ENCODE measurements around the gene CDC7. TPM values are rescaled to one million over a fixed set of nuclear protein-coding genes. Genes with fewer than 3 reads are reported as not detected.

CDC7 gene
- total and polyA plus RNA-seq, 2 experiments from 2014 or later, result 26.6 to 44.0 TPM

- H3K36me3 Mint-ChIP-seq (ENCODE audit: low read depth), result peaks cover 34% of the 10 kb centered on the region
- H3K27ac Mint-ChIP-seq, result no peak overlapping the region
- H3K27me3 Mint-ChIP-seq (ENCODE audit: insufficient read depth, low read depth, poor library complexity), result peaks cover 2% of the 10 kb centered on the region
- H3K4me1 ChIP-seq (ENCODE audit: insufficient read depth), result peaks cover 25% of the 10 kb centered on the region
- no peak for TF ChIP-seq ZNF331 (CRISPR knock-in tag; IDR thresholded peaks at IDR 0.05; ENCODE audit: low read depth)
- no peak for TF ChIP-seq ZNF462 (CRISPR knock-in tag; IDR thresholded peaks at IDR 0.05)
- no peak for TF ChIP-seq CREB1 (CRISPR knock-in tag; IDR thresholded peaks at IDR 0.05; ENCODE audit: low read depth)
- TF ChIP-seq EZH2phosphoT487 (IDR thresholded peaks at IDR 0.05; ENCODE audit: unreplicated experiment), result no peak
- no peak for TF ChIP-seq JUNB (IDR thresholded peaks at IDR 0.05; ENCODE audit: unreplicated experiment)
- TF ChIP-seq REST (IDR thresholded peaks at IDR 0.05; ENCODE audit: unreplicated experiment), result no peak
- no peak for ATAC-seq
- no peak overlapping the region for H3K27ac ChIP-seq (ENCODE audit: low read depth)
- H3K9me2 ChIP-seq (ENCODE audit: insufficient read depth), result no peaks in the 10 kb centered on the region
- peaks cover 73% of the 10 kb centered on the region for H3K79me2 ChIP-seq (replicated peaks; ENCODE audit: insufficient read depth)
- no peak overlapping the region for H2AFZ ChIP-seq
- peaks cover 20% of the 10 kb centered on the region; the same call in 2 of the 3 replicates for H3K4me1 Mint-ChIP-seq
- no peaks in the 10 kb centered on the region for H3K27me3 ChIP-seq (ENCODE audit: insufficient read depth)
- H4K20me1 ChIP-seq (replicated peaks; ENCODE audit: insufficient read depth), result peaks cover 8% of the 10 kb centered on the region; the same call in 1 of the 2 replicates
- peak; percentile 2 for DNase-seq (ENCODE audit: low spot score)
- H3F3A ChIP-seq (replicated peaks; ENCODE audit: low read depth), result no peaks in the 10 kb centered on the region
- H3K4me3 ChIP-seq, result no peak overlapping the region
- no peak overlapping the region for H3K4me3 Mint-ChIP-seq
- no peak overlapping the region for H3K4me2 ChIP-seq
- H3K9me3 Mint-ChIP-seq, result no peaks in the 10 kb centered on the region
- peaks cover 20% of the 10 kb centered on the region; the same call in 1 of the 2 replicates for H3K36me3 ChIP-seq (ENCODE audit: insufficient read depth)
Observed at GRCh38 chr1:91505086-91505485, 4.4 kb downstream of the CDC7 start.
